Measurements from ENCODE around the gene CASZ1. TPM values are rescaled to one million over a fixed set of nuclear protein-coding genes. Genes with fewer than 3 reads are reported as not detected.

CASZ1 gene
- total RNA-seq, 6 donors from 2014 or later = 39.7 to 112 (median 60.8) TPM

DNA sequence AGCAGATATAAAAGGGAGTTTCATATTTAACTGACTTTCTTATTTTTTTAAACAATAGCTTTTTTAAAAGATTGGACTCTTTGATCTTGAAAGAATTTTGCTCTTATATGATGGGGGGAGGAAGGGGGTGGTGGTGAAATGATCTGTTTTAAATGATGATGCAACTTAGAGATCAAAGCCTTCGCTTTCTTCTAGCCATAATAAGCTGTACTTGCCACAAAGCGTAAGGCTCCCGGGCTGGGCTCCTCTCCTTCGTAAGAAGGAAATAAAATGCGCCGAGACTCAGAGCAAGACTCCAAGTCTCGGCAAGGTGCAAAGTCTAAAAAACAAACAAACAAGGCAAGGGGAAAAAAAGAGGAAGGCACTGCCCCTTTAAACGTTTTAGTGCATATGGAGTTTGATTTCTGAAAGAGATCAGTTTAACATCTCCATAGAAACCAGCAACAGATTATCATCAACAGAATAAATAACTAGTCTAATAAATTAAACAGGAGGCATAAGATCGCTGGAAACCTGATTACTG, 3.3 kb downstream of the CASZ1 start:
- H3K27me3 ChIP-seq = peaks cover 0 to 17% (median 1%) of the 10 kb centered on the region in 4 donors
- no peaks in the 10 kb centered on the region for H3K9me3 ChIP-seq
- WGBS, 2 donors = 0 to 1% methylated on average over 9 of the region's 9 CpGs
- peak overlapping the region; percentile 43 to 92 (median 74) for H3K4me3 ChIP-seq
- no peaks in the 10 kb centered on the region for H3K36me3 ChIP-seq
- DNase-seq = no peak
- no peak for TF ChIP-seq POLR2AphosphoS5 (IDR thresholded peaks at IDR 0.05)
- TF ChIP-seq, protein P1, sequence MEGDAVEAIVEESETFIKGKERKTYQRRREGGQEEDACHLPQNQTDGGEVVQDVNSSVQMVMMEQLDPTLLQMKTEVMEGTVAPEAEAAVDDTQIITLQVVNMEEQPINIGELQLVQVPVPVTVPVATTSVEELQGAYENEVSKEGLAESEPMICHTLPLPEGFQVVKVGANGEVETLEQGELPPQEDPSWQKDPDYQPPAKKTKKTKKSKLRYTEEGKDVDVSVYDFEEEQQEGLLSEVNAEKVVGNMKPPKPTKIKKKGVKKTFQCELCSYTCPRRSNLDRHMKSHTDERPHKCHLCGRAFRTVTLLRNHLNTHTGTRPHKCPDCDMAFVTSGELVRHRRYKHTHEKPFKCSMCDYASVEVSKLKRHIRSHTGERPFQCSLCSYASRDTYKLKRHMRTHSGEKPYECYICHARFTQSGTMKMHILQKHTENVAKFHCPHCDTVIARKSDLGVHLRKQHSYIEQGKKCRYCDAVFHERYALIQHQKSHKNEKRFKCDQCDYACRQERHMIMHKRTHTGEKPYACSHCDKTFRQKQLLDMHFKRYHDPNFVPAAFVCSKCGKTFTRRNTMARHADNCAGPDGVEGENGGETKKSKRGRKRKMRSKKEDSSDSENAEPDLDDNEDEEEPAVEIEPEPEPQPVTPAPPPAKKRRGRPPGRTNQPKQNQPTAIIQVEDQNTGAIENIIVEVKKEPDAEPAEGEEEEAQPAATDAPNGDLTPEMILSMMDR (IDR thresholded peaks at IDR 0.05) = no peak
- TF ChIP-seq EP300 (IDR thresholded peaks at IDR 0.05) = no peak
- TF ChIP-seq POLR2A (IDR thresholded peaks at IDR 0.05) = no peak
- H3K4me1 ChIP-seq = peaks cover 27 to 65% (median 50%) of the 10 kb centered on the region in 4 donors
- no peak for ATAC-seq (ENCODE audit: low FRiP score in 2 of 2)
- peak overlapping the region in 3 of 4 donors; percentile 66 to 88 (median 84) for H3K27ac ChIP-seq

DNA sequence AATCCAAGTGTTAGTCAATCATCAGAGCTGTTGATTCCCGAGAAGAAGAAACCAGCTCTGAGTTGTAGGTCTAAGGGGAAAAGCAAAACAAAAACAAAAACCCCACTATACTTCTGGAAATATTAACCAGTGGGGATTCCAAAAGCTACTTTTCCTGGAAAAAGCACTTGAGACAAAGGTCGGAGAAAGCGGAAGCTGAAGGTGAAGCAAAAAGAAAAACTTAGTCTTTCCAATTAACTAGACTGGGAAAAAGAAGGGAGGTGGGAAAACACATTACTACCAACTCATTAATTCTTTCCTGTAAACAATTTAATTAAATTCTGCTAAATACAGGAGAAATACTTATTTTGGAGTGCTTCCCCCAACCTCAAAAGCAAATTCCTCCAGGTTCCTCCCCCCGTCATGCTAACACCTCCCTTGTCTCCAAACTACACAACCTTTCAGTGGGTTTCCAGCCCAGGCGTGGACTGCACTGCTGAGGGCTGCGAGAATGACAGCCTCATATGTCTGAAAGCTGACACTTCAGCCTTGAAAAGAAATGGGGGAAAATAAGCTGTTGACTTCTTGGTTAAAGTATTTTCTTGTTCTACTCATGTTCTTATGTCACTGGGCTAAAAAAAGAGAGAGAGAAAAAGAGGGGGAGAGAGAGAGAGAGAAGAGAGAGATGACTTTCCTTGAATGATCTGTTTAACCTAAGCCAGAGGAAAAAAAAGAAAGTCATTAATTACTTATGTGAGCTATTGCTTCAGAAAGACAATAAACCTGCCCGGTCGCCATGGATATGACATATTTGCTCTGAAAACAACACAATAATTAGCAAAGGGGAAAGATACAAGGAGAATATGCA, 5.1 kb downstream of the CASZ1 start:
- TF ChIP-seq, protein P1 (IDR thresholded peaks at IDR 0.05) = no peak
- TF ChIP-seq POLR2A (IDR thresholded peaks at IDR 0.05) (no peak), POLR2AphosphoS5 (IDR thresholded peaks at IDR 0.05) (no peak), EP300 (IDR thresholded peaks at IDR 0.05) (no peak)
- 41 to 43% methylated on average over 8 of the region's 8 CpGs for WGBS, 2 donors
- Histone ChIP-seq H3K27ac (peak overlapping the region in 2 of 4 donors; percentile 2 to 27), H3K36me3 (no peaks in the 10 kb centered on the region), H3K9me3 (no peaks in the 10 kb centered on the region), H3K4me3 (no peak overlapping the region), H3K4me1 (peaks cover 22 to 57% (median 46%) of the 10 kb centered on the region in 4 donors), H3K27me3 (peaks cover 0 to 17% (median 1%) of the 10 kb centered on the region in 4 donors)
- ATAC-seq (ENCODE audit: low FRiP score in 2 of 2) = no peak
- DNase-seq = no peak

DNA sequence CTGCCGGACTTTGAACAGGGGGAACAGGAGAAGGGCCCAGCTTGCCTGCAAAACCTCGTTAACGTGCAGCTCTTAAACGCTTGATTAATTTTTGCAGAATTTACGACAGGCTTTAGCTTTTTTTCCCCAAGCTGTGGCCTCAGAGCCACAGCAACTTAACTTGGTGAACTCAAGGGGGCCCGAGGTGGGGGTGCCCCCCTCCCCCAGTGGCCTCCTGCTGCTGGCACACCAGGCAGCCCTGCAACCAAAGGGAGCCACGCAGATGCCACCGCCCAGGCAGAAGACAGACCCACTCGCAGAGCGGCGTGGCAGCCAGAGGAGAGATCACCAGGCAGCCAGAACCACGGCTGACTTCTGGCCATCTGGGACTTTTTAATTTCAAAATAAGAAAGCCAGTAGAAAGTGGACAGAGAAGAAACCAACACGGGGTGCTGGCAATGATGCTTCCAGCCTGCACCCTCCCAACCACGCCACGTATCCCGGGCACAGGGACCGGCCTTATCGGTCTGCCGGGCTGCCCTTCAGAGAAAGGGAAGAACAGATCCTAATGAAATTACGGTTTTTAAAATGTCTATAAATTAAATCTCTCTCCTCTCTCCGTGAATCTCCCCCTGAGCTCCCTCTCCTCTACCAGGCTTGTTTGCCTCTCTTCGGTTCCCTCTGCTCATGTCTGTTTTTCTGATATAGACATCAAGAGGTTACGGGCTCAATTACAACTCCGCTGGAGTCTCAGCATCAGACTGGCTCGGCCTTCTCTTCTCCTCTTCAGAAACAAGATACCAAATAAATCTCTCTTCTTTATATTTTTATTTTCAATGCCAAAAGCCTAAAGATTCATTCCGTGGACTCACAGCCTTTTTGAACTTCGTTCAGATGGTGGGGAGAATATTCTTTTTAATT, 6.4 kb downstream of the CASZ1 start:
- H3K9me3 ChIP-seq = no peaks in the 10 kb centered on the region
- peaks cover 20 to 44% (median 35%) of the 10 kb centered on the region in 4 donors for H3K4me1 ChIP-seq
- H3K36me3 ChIP-seq = no peaks in the 10 kb centered on the region
- H3K27me3 ChIP-seq = peaks cover 0 to 6% (median 0%) of the 10 kb centered on the region in 4 donors
- no peak for TF ChIP-seq POLR2A (IDR thresholded peaks at IDR 0.05)
- TF ChIP-seq EP300 (IDR thresholded peaks at IDR 0.05) = no peak
- TF ChIP-seq POLR2AphosphoS5 (IDR thresholded peaks at IDR 0.05) = no peak
- TF ChIP-seq, protein P1 (IDR thresholded peaks at IDR 0.05) = no peak
- no peak overlapping the region for H3K27ac ChIP-seq
- DNase-seq = no peak
- no peak for ATAC-seq (ENCODE audit: low FRiP score in 2 of 2)
- H3K4me3 ChIP-seq = no peak overlapping the region
- WGBS, 2 donors = 88 to 89% methylated on average over 26 to 27 of the region's 27 CpGs

DNA sequence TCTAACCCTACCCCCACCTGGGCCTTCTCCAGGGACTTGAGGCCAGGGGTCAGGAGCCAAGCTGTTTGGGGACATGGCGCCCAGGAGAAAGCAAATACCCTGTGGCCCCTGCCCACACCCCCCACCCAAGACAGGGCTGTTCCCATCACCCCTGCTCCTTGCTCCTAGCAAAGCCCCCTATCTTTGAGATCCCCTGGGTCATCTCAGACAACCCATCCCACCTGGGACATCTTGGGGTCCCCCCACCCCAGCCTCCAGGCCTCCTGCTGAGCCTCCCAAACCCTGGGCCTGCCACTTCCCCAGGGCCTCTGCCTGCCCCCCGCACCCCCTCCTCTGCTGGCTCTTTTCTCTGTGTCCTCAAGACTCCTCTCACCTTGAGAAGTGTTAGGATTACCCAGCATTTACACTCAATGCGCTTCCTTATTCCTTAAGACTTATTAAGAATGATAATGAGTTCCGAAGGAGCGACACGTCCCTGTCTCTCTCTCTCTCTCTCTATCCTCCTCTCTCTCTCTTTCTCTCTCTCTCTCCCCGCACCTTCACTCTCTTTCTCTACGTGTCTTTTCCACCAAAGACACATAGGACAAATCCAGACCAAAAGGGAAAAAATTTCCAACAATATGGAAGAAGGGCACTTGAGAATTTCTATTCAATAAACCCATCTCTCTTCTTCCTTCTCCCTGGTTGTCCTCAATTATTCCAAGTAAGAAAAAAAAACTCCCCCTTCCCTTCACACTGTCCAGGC, 7.2 kb downstream of the CASZ1 start:
- Histone ChIP-seq H3K36me3 (no peaks in the 10 kb centered on the region), H3K4me3 (no peak overlapping the region), H3K27ac (peak overlapping the region in 1 of 4 donors; percentile 38), H3K27me3 (peaks cover 0 to 2% (median 0%) of the 10 kb centered on the region in 4 donors), H3K9me3 (no peaks in the 10 kb centered on the region), H3K4me1 (peaks cover 20 to 36% (median 31%) of the 10 kb centered on the region in 4 donors)
- WGBS, 2 donors = 83 to 90% methylated on average over 8 of the region's 8 CpGs
- ATAC-seq (ENCODE audit: low FRiP score in 2 of 2) (no peak), DNase-seq (no peak)
- no peak for TF ChIP-seq POLR2AphosphoS5 (IDR thresholded peaks at IDR 0.05)
- TF ChIP-seq POLR2A (IDR thresholded peaks at IDR 0.05) = no peak
- TF ChIP-seq, protein P1 (IDR thresholded peaks at IDR 0.05) = no peak
- no peak for TF ChIP-seq EP300 (IDR thresholded peaks at IDR 0.05)
